ENCODE results near the gene FAM120A.

DNA sequence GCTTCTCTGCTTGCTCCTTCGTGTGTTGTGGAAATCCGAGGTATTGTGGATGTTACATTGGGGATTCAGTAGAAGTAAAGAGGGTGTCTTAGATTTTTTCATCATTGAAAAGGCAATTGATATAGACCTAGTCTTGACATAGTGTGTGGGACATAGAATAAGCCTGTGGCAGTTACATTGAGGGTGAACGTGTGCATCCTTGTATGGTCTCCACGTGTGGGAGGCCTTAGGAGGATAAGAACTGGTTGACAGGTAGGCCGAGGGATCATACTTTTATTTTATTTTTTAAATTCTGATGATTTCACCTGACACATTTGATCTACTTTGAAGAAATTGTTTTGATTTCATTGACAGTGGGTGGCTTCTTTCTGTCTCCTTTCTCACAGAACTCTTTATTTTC, 18.9 kb downstream of the FAM120A start:
- no peak for TF ChIP-seq POLR2A (IDR thresholded peaks at IDR 0.05; ENCODE audit: low read length)
- no peak for TF ChIP-seq GATA1 (IDR thresholded peaks at IDR 0.05; ENCODE audit: low read depth, low read length)
